Measurements from ENCODE around the gene NMRAL1.

DNA sequence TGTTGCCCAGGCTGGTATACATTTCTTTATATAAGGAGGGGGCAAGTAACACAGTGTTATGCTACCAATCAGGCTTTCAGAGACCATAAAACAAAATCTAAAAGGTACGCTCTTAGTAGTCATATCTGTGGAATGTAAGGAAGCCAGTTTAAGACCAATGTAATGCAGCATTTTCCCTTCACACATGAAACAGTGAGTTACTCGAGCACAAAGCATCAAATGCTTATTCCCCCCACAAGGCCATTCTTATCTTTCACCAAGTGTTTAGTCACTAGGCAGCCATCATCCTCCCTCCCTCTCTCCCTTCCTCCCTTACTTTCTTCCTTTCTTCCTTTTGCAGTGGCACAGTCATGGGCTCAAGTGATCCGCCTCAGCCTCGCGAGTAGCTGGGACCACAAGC lies 14.6 kb upstream of the NMRAL1 start:
- TF ChIP-seq CTCF (IDR thresholded peaks at IDR 0.05) (no peak), POLR2A (IDR thresholded peaks at IDR 0.05) (no peak)

Data from upper lobe of left lung (tissue), 4 donors.